ENCODE results near the gene TIMM44.
A peak's percentile ranks its signal among the peaks of the same experiment; 100 is the strongest.

The TIMM44 gene, protein sequence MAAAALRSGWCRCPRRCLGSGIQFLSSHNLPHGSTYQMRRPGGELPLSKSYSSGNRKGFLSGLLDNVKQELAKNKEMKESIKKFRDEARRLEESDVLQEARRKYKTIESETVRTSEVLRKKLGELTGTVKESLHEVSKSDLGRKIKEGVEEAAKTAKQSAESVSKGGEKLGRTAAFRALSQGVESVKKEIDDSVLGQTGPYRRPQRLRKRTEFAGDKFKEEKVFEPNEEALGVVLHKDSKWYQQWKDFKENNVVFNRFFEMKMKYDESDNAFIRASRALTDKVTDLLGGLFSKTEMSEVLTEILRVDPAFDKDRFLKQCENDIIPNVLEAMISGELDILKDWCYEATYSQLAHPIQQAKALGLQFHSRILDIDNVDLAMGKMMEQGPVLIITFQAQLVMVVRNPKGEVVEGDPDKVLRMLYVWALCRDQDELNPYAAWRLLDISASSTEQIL

DNA sequence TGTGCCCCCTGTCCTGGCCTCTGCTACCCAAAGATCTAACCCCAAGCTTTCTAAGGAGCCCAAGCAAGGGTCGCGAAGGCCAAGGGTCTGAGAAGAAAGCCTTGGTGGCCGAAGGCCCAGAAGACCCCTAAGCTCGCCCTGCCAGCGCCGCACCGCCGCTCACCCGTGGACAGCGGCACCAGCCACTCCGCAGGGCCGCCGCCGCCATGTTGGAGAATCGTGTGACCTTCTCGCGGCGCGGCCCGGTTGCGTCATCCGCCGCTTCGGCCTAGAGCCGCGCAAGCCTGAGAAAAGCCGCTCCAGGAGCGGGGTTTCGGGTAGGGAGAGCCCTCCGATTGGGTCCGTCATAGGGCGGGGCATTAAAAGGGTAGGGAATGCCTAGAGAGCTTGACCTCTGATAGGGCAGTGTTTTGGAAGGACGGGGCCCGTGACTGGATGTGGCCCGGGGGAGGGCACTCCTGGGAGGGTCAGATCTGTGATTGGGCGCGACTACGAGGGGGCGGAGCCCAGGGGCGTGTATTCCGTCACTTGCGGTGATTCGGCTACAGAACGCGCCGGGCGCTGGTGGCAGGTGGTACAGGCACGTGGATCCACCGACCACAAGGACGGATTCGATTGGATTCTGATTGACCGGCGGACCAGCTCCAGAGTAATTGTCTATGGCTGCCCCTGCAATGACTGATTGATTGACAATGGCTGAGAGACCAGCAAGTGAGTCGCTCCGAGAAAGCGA, at the start of gene TIMM44:
Gene TIMM44, minus strand, starts transcription at position 223 of the 733 bp plus-strand sequence. Its CDS starts 15 bp downstream, at position 208.
- DNase-seq (ENCODE audit: low spot score), result peak; percentile 100

DNA sequence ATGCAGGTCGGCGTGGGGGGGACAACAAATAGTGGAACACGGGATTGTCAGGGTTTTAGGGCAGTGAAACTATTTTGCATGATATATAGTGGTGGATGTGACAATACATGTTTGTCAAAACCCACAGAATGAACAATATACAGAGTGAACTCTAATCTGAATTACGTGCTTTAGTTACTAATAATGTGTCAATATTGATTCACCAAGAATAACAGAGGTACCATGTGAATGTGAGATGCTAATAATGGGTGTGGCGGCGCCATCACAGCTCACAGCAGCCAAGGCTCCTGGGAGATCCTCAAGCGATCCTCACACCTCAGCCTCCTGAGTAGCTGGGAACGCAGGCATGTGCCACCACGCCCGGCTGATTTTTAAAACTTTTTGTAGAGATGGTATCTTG, 49.1 kb upstream of the TIMM44 start:
- no peak for DNase-seq (ENCODE audit: low spot score)

DNA sequence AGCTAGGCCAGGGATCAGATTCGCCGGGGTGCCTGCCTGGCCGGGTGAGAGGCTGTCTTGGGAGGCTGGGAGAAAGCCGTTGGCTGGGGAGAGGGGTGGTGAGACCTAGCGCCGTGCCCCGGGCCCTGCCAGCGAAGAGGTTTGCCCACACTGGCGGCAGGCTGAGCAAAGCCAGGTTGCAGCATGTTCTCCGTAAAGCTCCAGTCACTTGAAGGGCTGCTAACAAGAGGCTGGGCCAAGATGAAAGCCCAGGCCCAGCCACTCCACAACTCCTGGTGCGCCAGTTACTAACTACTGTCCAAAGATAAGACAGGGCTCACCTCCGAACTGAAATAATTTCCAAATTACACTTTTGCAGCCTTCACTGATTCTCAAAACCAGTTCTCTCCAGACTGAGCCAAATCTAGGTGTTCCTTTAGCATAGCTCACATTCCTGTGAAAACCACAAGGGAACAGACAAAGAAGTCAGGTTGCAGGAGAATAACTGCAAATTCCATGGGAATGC, 45.7 kb upstream of the TIMM44 start:
- DNase-seq (ENCODE audit: low spot score), result no peak

DNA sequence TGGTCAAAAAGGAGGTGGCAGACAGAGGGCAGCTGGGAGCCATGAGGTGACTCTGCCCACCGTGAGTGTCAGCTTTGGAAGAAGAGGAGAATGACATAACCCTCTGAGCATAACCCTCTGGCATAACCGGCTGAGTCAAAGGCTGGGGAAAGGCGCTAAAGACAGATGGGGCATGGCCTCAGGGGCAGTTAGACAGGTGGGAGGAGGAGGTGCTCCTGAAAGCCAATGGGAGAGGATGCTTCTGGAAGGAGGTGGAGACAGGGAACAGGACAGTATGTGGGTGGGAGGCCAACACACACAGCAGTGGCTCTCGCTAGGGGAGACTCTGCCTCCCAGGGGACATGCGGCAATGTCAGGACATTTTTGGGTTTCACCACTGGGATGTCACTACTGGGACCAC, 44.8 kb upstream of the TIMM44 start:
- no peak for DNase-seq (ENCODE audit: low spot score)

DNA sequence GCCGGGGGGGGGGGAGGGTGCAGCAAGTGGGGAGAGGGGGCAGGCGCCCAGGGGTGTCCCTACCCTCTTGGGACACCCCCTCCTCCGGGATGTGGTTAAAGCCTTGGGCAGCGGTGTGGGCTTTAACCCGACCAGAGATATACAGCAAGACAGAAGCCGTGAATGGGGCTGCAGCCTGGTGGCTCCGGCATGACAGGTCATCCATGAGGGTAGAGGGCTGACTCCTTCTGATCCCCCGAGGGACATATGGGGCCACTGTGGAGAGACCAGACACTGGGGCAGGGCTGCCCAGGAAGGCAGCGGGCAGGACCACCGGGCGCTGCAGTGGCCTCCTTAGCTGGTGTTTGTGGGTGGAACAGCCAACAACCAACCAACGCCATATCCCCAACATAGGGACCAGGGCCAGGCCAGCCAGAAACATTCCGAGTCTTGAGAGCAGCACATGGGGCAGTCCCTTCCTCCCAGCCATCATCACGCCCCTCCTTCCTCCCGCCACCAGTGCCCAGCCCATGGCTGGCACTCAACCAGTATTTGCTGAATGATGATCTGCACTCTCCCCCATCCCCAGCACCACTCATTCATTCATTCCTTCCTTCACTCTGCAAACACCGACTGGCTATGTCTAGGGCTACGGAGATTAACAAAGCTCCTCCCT, 43.8 kb upstream of the TIMM44 start:
- DNase-seq (ENCODE audit: low spot score), result no peak

DNA sequence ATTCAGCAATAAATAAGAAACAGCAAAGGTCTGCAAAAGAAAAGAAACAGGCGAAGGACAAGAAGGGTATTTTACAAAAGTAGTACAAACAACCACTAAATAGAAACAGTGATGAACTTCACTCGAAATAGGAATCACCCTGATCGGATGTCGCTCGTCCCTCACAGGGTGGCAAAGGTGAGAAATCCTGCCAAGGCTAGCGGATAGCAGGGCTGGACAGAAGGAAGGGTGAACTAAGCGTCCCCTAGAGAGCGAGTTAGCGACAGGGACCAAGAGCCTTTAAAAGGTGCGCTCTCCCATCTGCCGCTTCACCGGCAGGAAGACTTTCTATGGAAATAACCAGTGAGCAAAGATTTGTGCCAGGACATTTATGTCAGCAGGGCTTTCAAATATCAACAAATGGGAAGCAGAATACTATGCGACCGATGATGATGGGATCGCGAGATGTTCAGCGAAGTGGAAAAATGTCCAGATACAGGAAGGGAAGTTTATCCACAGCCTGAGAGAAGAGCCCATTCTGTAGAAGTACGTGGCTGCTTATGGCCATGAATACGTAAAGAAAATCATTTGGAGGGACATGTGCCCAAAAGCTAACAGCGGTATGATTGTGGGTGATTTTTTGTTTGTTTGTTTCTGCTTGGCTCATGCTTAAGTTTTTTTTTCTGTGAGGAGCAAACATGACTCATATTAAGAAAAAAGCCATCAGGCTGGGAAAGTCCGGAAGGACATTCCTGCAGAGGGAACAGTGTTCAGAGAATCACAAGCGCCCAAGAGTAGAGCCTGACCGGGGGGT, 43.1 kb upstream of the TIMM44 start:
- DNase-seq (ENCODE audit: low spot score), result no peak

DNA sequence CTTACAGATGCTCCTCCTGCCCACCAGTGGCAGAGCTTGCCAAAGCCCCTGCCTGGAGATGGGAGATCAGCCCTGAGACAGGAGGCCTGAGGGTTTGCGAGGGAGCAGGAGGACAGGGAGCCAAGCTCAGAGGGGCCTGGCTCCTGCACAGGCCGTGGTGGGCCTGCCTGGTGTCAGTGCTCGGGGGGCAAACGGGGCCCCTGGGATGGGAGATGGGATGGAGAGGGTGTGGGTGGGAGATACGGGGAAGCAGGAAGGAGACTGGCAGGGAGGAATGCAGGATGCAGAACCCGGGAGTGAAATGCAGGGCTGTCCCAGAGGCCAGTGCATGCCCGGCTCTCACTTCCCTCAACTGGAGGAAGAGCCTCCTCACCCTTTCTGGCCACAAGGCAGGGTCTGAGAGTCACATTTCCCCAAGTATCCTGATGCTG, 42.0 kb upstream of the TIMM44 start:
- DNase-seq (ENCODE audit: low spot score), result no peak

DNA sequence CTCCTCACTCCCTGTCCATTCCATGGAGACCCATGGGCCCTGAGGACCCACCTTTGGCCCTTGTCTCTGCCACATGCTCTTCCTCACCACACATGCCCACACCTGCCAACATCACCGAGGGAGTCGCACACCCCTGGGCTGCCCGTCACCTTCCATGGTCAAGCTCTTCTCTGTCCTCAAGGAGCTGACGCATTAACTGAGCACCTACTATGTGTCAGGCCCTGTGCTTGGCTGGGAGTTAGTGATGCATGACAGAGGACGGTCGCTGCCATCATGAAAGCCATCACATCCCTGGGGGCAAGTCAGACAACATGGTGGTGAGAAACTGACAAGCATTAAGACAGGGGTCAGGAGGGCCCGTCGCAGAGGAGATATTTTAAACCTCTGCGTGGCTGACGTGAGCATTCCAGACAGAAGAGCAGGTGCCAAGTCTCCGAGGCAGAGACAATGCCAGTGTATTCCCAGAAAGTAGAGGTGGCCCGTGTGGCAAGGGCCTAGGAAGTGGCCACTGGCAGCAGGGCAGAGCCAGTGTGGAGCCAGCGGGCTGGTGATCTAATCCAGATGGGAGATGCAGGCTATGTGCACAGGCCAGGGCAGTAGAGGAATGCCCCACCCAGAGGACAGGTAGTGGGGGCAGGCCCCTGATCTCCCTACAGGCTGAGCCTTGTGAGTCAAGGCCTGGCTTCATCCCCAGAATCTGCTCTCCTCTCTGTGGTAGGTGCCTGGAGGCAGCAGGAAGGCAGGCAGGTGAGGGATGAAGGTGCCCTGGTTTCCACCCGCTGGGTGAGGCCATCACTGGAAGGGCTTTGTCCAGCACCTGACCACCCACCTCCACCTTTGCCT, 40.8 kb upstream of the TIMM44 start:
- DNase-seq (ENCODE audit: low spot score), result no peak

DNA sequence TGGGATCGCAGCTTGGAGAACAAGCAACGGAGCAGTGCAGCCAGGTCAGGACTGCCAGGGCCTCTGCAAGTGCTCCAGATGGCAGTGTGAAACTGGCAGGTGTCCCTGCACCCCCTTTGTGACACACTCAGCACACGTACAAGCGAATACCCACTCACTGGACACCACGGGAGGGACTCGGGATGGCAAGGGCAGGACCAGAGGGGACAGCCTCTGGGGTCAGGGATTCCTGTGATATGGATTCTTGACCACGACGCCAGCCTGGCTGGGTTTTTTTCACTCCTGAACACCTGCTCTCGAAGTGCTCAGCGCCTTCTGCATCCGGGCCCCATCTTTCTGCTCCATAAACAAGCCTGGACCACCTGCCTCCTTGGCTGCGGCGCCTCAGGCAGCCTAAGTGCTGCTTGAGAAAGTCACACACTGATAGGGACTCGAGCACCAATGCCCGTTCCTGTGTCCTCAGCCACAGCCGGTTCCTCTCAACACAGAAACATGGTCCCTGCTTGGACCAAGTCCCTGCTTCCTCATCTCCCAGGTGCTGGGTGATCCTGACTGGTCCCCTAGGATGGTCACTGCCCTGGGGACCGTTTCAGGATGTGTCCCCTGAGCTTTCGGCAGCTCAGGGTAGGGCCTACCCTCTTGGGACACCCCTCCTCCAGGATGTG, 40.0 kb upstream of the TIMM44 start:
- DNase-seq (ENCODE audit: low spot score), result no peak

DNA sequence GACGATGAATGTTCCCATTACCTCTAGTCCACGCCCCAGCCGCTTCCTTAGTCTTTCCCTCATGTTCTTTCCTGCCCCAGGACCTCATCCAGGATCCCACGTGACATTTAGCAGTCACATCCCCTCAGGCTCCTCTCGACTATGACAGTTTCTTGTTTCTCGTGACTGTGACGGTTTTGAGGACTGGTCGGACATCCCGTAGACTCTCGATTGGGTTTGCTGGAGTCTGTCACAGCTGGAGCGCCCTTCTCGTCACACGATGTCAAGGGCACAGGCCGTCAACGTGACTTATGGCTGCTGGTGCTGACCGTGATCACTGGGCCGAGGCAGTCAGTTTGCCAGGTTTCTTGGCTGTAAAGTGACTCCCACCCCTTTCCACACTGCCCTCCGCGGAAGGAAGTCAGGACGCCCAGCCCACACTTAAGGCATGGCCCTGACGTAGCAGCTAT, 39.2 kb upstream of the TIMM44 start:
- no peak for DNase-seq (ENCODE audit: low spot score)

DNA sequence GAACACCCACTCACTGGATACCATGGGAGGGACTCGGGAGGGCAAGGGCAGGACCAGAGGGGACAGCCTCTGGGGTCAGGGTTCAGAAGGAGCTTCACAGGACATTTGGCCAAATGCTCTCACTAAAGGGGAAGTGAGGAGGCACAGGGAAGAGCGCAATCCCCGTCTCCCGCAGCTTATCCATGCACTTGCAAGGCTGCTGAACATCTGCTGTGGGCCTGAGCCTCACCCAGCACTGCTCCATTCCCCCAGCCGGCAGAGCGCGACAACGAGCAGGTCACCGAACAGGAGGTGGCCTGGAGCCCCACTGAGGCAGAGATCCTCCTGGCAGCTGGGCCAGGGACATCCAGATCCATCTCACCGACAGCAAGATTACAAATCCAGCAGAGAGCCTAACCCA, 38.6 kb upstream of the TIMM44 start:
- no peak for DNase-seq (ENCODE audit: low spot score)

DNA sequence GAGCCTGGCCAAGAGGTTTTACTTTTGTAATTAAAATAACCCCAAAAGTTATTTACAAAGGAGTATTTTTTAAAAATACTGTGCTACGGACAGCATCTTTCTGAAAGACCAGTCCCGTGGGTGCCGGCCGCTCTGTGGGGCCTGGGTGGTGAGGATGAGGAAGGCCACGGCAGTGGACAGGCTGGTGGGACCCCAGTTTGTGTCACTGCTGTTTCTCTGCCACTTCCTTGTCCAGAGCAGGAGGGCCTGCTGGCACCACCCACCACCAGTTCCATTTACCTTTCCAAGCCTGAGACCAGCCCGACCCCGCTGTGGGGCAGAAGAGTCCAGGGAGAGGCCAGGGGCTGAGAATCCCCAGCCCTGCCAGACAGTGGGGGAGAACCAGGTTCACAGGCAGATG, 38.2 kb upstream of the TIMM44 start:
- DNase-seq (ENCODE audit: low spot score), result no peak

DNA sequence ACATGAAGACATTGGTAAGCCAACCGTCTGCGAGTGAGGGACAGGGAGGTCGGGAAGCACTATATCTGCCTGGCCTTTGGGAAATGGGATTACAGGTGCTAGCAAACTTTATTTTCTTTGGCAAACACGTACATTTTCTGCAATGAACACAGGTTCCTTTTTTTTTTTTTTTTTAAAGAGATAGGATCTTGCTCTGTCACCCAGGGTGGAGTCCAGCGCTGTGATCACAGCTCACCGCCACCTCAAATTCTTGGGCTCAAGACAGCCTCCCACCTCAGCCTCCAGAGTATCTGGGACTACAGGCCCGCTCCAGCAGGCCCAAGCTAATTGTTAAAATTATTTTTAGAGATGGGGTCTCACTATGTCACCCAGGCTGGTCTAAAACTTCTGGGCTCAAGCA, 37.7 kb upstream of the TIMM44 start:
- DNase-seq (ENCODE audit: low spot score), result peak; percentile 47

DNA sequence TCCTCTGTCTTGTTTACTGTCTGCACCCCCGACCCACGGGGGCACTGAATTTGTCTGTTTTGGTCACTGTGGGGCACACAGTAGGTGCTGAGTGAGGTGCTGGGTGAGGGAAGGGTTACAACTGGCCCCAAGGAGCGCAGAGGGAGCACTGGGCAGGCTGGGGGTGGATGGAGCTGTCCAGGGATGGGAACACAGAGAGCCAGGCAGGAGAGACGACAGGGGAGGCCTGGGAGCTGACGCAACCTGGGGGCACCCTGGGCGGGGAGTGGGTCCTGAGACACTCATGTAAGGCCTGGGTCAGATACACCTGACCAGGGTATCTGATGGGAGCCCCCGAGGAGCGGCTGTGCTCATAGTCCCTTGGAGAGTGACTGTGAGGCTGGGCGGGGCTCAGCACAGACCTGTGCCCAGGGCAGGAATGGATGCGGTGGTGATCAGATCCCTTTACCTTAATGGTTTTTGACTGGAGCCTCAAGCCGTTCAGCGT, 37.2 kb upstream of the TIMM44 start:
- DNase-seq (ENCODE audit: low spot score), result no peak

DNA sequence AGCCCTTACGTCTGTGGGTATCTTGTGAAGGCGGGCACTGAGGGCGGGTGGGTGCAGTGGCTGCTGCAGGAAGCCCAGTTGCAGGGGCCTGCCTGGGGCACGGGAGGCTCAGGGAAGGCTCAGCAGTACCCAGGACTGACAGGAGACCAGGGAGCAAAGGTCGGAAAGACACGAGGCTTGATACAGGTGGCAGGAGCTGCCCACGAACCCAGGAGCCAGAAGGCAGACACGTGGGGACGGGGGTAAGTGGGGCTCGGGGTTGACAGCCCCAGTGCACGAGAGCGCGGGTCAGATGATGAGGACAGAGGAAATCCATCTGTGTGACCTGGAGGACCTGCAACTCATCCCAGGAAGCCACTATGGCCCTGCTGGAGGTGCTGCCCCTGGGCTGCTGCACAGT, 36.7 kb upstream of the TIMM44 start:
- no peak for DNase-seq (ENCODE audit: low spot score)

DNA sequence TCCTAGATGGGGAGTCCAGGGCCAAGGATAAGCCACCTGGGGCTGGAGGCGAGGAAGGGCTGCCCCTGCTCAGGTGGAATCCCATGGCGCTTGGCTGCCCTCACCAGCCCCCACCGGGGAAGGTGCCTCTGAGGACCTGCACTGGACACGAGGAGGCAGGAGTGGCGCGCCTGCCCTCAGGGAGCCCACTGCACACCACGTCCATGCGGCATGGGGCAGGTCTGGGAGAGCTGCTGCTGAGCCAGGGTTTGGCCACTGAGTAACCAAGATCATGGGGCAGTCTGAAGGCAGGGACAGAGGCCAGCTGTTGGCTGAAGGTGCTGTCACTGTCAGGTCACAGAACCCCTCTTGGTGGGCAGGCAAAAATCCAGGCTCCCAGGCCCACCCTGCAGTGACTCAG, 36.1 kb upstream of the TIMM44 start:
- no peak for DNase-seq (ENCODE audit: low spot score)

DNA sequence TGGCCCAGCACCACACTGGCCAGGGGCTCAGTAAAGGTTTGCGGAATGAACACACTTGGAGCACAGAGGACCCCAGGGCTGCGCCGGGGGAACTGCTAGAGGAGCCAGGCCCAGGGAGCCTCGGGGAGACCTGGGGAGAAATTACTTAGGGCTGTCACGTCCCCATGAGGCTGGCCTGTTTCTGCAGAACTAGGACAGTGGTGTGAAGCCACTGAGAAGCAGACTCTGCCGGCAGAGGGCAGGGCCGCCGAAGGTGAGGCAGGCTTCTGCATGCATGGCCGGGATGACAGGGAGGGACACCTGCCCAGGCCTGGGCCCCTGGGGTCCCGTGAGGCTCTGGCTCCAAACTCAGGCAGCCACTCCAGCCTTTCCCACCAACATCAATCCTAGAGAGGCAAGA, 35.5 kb upstream of the TIMM44 start:
- no peak for DNase-seq (ENCODE audit: low spot score)

DNA sequence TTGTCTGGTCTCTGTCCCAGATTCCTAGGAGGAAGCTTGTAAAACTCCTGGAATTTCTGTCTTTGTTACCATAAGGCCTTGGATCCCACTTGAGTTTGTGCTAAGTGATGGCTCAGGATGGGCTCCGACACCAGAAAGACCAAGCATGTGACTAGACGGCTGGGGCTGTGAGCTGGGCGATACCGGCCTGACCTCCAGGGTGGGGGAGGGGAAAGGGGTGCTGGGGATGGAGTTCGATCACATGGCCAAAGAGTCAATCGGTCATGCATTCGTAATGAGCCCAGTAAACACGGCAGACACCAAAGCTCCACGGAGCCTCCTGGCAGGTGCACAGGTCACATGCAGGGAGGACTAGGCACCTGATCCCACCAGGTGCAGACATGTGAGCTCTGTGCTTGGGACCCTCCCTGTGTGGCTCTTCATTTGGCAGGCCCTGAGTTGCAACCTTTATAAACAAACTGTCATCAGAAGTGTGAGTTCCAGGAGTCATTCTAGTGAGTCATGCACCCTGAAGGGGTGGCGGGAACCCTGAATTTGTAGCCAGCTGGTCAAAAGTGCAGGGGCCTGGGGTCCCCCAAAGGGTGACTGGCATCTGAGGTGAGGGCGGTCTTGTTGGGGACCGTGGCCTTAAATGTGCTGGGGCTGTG, 34.8 kb upstream of the TIMM44 start:
- DNase-seq (ENCODE audit: low spot score), result no peak

DNA sequence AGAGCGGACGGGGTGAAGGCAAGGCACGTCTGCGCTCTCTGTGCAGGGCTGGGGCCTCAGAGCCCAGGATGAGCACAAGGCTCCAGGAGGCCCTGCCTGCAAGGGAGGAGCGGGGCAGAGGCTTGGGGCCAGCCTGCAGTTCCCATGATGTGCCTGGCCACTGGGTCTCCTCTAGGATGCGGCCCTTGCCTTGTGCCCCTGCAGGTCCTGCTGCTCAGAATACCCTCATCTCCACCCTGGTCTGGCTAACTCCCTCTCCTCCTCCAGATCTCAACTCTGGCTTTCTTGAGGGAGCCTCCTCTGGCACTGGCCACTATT, 34.2 kb upstream of the TIMM44 start:
- no peak for DNase-seq (ENCODE audit: low spot score)
